HCT116 (cell line): ENCODE measurements around the gene EHMT1. TPM values are rescaled to one million over a fixed set of nuclear protein-coding genes. Genes with fewer than 3 reads are reported as not detected.
"Not testable (repeated sequence)": the region's sequence is repeated elsewhere in the genome, so short reads cannot be mapped to it uniquely, and the experiment has no call there.

ENCODE experiments used
- ATAC-seq: fragments of 200-7000 bp; cut with Tn5 transposase; 2 replicates; pipeline ENCODE4 v1.9.1; 2020; ENCODE audit warnings: mild to moderate bottlenecking, moderate library complexity
- BruUV-seq: library from RNA; stranded (reverse); fragments of 400-500 nt; replicated peaks from 2 replicates; lab custom pipeline; 2021; lab: Mats Ljungman, UMichigan
- CTCF ChIA-PET: fragments of 300-600 bp; sonication (Branson Sonifier 250); formaldehyde crosslinking; loops from one replicate; lab custom pipeline; 2021; ENCODE audit warnings: antibody characterized with exemption; lab: Charles Lee
- POLR2A ChIA-PET: fragments of 300-600, 350-600 bp; sonication (Branson Sonifier 250); formaldehyde crosslinking; loops from one replicate; lab custom pipeline; 2021; ENCODE audit warnings: antibody characterized with exemption; lab: Charles Lee
- RAD21 ChIA-PET, 2 experiments: fragments of 300-600 bp; sonication (Branson Sonifier 250); formaldehyde crosslinking; loops; one replicate each; lab custom pipeline; 2023; ENCODE audit warnings: low total read pairs in 2 of 2; ENCODE audit not compliant: uncharacterized antibody in 2 of 2, unreplicated experiment in 2 of 2, low non-redundant PET in 1 of 2; lab: Charles Lee
- DNase-seq: peaks from one replicate; pipeline ENCODE4 v3.0.0-alpha.2; 2010; ENCODE audit warnings: low read depth, low spot score
- H2AFZ ChIP-seq: fragments of 200-600 bp; shearing (Covaris generic), sonication (generic); 2 replicates; pipeline ENCODE4 v1.6.1; 2017; ENCODE audit warnings: low read depth, mixed run types, mixed read lengths, antibody characterized with exemption, low read length; ENCODE audit not compliant: poor library complexity, severe bottlenecking
- H3K27ac ChIP-seq: 2 replicates; pipeline ENCODE4 v1.5.1; 2012; ENCODE audit warnings: low read depth, low read length
- H3K27me3 ChIP-seq: fragments of 200-600 bp; sonication (generic); 2 replicates; pipeline ENCODE4 v1.6.1; 2016; ENCODE audit warnings: mixed run types, low read length, mixed read lengths; ENCODE audit not compliant: insufficient read depth
- H3K36me3 ChIP-seq, 2 experiments: fragments of 200-500 bp in 1 of 2; fragments of 200-600 bp in 1 of 2; sonication (Bioruptor generic) in 1 of 2; sonication (generic) in 1 of 2; 2 replicates each; pipeline versions ENCODE4 v1.5.1 to v1.6.1; 2014 to 2016; ENCODE audit warnings: low read length in 2 of 2, inconsistent platforms in 1 of 2, mixed read lengths in 1 of 2, mixed run types in 1 of 2; ENCODE audit not compliant: insufficient read depth in 2 of 2, control insufficient read depth in 1 of 2
- H3K4me1 ChIP-seq, 2 experiments: fragments of 200-600 bp in 1 of 2; sonication (generic) in 1 of 2; 2 replicates each; pipeline versions ENCODE4 v1.5.1 to v1.6.1; 2012 to 2017; ENCODE audit warnings: low read length in 2 of 2, inconsistent platforms in 1 of 2, mild to moderate bottlenecking in 1 of 2, mixed read lengths in 1 of 2, mixed run types in 1 of 2, moderate library complexity in 1 of 2; ENCODE audit not compliant: insufficient read depth in 2 of 2, control insufficient read depth in 1 of 2
- H3K4me2 ChIP-seq: fragments of 200-600 bp; sonication (generic); 2 replicates; pipeline ENCODE4 v1.6.1; 2017; ENCODE audit warnings: mixed run types, low read length, mixed read lengths
- H3K4me3 ChIP-seq, 2 experiments: fragments of 200-600 bp in 1 of 2; sonication (generic) in 1 of 2; replicated peaks in 1 of 2; 2 replicates each; pipeline ENCODE4 v1.5.1; 2011 to 2016; ENCODE audit warnings: low read length in 2 of 2, control low read depth in 1 of 2, low read depth in 1 of 2, mild to moderate bottlenecking in 1 of 2, mixed read lengths in 1 of 2, mixed run types in 1 of 2
- H3K79me2 ChIP-seq: fragments of 200-600 bp; sonication (generic); 2 replicates; pipeline ENCODE4 v1.6.1; 2017; ENCODE audit warnings: mild to moderate bottlenecking, mixed run types, low read length, moderate library complexity, mixed read lengths; ENCODE audit not compliant: insufficient read depth
- H3K9ac ChIP-seq: fragments of 200-600 bp; sonication (generic); 2 replicates; pipeline ENCODE4 v1.6.1; 2016; ENCODE audit warnings: low read length, mixed read lengths
- H3K9me2 ChIP-seq: fragments of 200-600 bp; sonication (generic), shearing (Covaris generic); 2 replicates; pipeline ENCODE4 v1.6.1; 2017; ENCODE audit warnings: mixed run types, mild to moderate bottlenecking, moderate library complexity; ENCODE audit not compliant: insufficient read depth
- H3K9me3 ChIP-seq, 2 experiments: fragments of 200-500 bp in 1 of 2; fragments of 200-600 bp in 1 of 2; sonication (Bioruptor generic) in 1 of 2; sonication (generic) in 1 of 2; 2 replicates each; pipeline ENCODE4 v1.6.1; 2014 to 2017; ENCODE audit warnings: low read length in 2 of 2, mixed read lengths in 2 of 2, inconsistent platforms in 1 of 2, low read depth in 1 of 2, mild to moderate bottlenecking in 1 of 2, mixed run types in 1 of 2, moderate library complexity in 1 of 2; ENCODE audit not compliant: control insufficient read depth in 1 of 2, insufficient read depth in 1 of 2
- H4K20me1 ChIP-seq: fragments of 200-600 bp; sonication (generic), shearing (Covaris generic); 2 replicates; pipeline ENCODE4 v1.6.1; 2017; ENCODE audit warnings: mixed run types, mild to moderate bottlenecking, moderate library complexity; ENCODE audit not compliant: insufficient read depth
- CBX3 ChIP-seq: IDR thresholded peaks from 2 replicates; pipeline ENCODE4 v1.6.1; 2012; ENCODE audit warnings: low read depth
- EGR1 ChIP-seq: IDR thresholded peaks from 2 replicates; pipeline ENCODE4 v1.6.1; 2012; ENCODE audit warnings: low read depth
- ELF1 ChIP-seq: IDR thresholded peaks from 2 replicates; pipeline ENCODE4 v1.6.1; 2012; ENCODE audit warnings: low read depth, borderline replicate concordance
- EZH2 ChIP-seq: fragments of 200-600 bp; sonication (generic); IDR thresholded peaks from 2 replicates; pipeline ENCODE4 v1.6.1; 2017; ENCODE audit warnings: antibody characterized with exemption, mixed run types
- EZH2phosphoT487 ChIP-seq: fragments of 200-600 bp; IDR thresholded peaks from 2 replicates; pipeline ENCODE4 v1.6.1; 2018; ENCODE audit warnings: antibody characterized with exemption, borderline replicate concordance
- FOSL1 ChIP-seq: IDR thresholded peaks from 2 replicates; pipeline ENCODE4 v1.6.1; 2012; ENCODE audit warnings: low read depth
- POLR2A ChIP-seq: IDR thresholded peaks from 2 replicates; pipeline ENCODE4 v1.7.0; 2011; ENCODE audit warnings: borderline replicate concordance; ENCODE audit not compliant: insufficient read depth, insufficient read length; ENCODE audit errors: extremely low read depth
- SIN3A ChIP-seq: IDR thresholded peaks from 2 replicates; pipeline ENCODE4 v1.6.1; 2012; ENCODE audit warnings: low read depth
- SP1 ChIP-seq: IDR thresholded peaks from 2 replicates; pipeline ENCODE4 v1.6.1; 2012; ENCODE audit warnings: low read depth
- SRF ChIP-seq: IDR thresholded peaks from 2 replicates; pipeline ENCODE4 v1.6.1; 2012; ENCODE audit warnings: low read depth
- YY1 ChIP-seq: IDR thresholded peaks from 2 replicates; pipeline ENCODE4 v1.6.1; 2011; ENCODE audit warnings: low read length, low read depth, moderate library complexity, mild to moderate bottlenecking; ENCODE audit not compliant: insufficient replicate concordance; ENCODE audit errors: extremely low read depth
- ZFX ChIP-seq: fragments of 450-650 bp; IDR thresholded peaks from 2 replicates; pipeline ENCODE4 v1.6.1; 2017
- intact Hi-C: fragments of 100-400 bp; cut with micrococcal nuclease; formaldehyde crosslinking; loops from 2 replicates; pipeline ENCODE4 v1.10.0; 2022
- total RNA-seq: library from RNA; stranded (reverse); gene quantifications from one replicate; pipeline ENCODE4 v1.2.1, GENCODE V29; 2021; ENCODE audit not compliant: unreplicated experiment
- TF ChIP-seq, protein P1 (sequence below): IDR thresholded peaks from 2 replicates; pipeline ENCODE4 v1.6.1; 2012

The EHMT1 gene
- total RNA-seq, 1 experiment from 2014 or later, result 86.1 TPM

DNA sequence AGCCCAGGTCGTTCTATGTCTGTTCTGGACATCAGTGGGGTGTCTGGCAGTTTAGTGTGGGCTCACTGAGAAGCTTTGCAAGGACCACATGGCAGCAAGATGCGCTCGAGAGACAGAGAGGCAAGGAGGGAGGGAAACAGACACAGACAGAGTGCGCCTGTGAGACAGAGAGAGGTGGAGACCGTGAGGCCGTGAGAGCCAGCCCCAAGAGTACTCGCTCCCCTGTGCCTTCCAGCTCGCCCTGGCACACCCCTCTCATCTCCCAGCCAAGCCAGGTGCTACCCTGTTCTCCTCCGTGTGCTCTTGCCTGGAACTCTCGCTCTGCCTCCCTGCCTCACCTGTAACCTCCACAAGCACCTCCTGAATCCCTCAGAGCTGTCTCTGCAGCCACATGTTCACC lies 106.8 kb downstream of the EHMT1 start:
- no peaks in the 10 kb centered on the region for H3K9me2 ChIP-seq
- no peak for DNase-seq
- peaks cover 12 to 17% of the 10 kb centered on the region in 2 experiments; a peak in 3 of 4 replicates for H3K36me3 ChIP-seq
- no peak for ATAC-seq
- no TSS peak for BruUV-seq
- H3K27ac ChIP-seq, result no peak overlapping the region
- ChIA-PET RAD21 (no interaction called here), CTCF (no interaction called here), POLR2A (no interaction called here)
- H3K4me2 ChIP-seq, result no peak overlapping the region
- H3K9ac ChIP-seq, result no peak overlapping the region
- no peak overlapping the region for H2AFZ ChIP-seq
- no peaks in the 10 kb centered on the region for H3K27me3 ChIP-seq
- peaks cover 0 to 8% of the 10 kb centered on the region in 2 experiments; a peak in 1 of 4 replicates for H3K4me1 ChIP-seq
- no peaks in the 10 kb centered on the region for H3K9me3 ChIP-seq
- no peak overlapping the region for H3K4me3 ChIP-seq
- H3K79me2 ChIP-seq, result peaks cover 73% of the 10 kb centered on the region
- H4K20me1 ChIP-seq, result 0 out of 2 replicates have a peak, but pooled peaks cover 9% of the 10 kb centered on the region
- intact Hi-C loops, result no loop called here
- TF ChIP-seq ELF1, result no peak
- TF ChIP-seq EGR1, result no peak
- no peak for TF ChIP-seq FOSL1
- no peak for TF ChIP-seq EZH2
- TF ChIP-seq SP1, result no peak
- no peak for TF ChIP-seq ZFX
- TF ChIP-seq SIN3A, result no peak
- no peak for TF ChIP-seq CBX3
- TF ChIP-seq, protein P1, sequence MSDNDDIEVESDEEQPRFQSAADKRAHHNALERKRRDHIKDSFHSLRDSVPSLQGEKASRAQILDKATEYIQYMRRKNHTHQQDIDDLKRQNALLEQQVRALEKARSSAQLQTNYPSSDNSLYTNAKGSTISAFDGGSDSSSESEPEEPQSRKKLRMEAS, result no peak
- no peak for TF ChIP-seq EZH2phosphoT487
- no peak for TF ChIP-seq POLR2A
- no peak for TF ChIP-seq SRF
- no peak for TF ChIP-seq YY1

DNA sequence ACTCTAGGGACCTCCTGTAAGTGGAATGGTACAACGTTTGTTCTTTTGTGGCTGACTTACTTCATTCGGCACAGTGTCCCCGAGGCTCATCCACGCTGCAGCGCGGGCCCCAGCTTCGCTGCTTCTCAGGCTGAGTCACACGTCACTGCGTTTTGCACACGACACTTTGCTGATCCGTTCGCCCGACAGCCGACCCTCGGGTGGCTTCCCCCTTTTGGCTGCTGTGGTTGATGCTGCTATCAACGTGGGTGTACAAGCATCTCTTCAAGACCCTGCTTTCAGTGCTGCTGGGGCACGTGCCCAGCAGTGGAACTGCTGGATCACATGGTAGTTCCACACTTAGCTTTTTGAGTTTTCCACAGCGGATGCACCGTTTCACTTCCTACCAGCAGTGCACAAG lies 107.5 kb downstream of the EHMT1 start:
- H3K9me3 ChIP-seq, H3K4me2 ChIP-seq, H2AFZ ChIP-seq, ATAC-seq, intact Hi-C loops, POLR2A ChIA-PET, RAD21 ChIA-PET, H3K9ac ChIP-seq, DNase-seq, CTCF ChIA-PET, H3K4me1 ChIP-seq, BruUV-seq, H3K9me2 ChIP-seq, H3K27me3 ChIP-seq, H4K20me1 ChIP-seq, H3K27ac ChIP-seq, H3K4me3 ChIP-seq: not testable (repeated sequence)
- Histone ChIP-seq H3K79me2 (peaks cover 79% of the 10 kb centered on the region), H3K36me3 (peaks cover 9 to 17% of the 10 kb centered on the region in 2 experiments; a peak in 3 of 4 replicates)
